NCI-H1092 (cell line): ENCODE results near the gene SUPT6H.

Experiments used
- DNase-seq: peaks from one replicate; lab custom pipeline; 2025; lab: John Stamatoyannopoulos, UW

Gene SUPT6H

DNA sequence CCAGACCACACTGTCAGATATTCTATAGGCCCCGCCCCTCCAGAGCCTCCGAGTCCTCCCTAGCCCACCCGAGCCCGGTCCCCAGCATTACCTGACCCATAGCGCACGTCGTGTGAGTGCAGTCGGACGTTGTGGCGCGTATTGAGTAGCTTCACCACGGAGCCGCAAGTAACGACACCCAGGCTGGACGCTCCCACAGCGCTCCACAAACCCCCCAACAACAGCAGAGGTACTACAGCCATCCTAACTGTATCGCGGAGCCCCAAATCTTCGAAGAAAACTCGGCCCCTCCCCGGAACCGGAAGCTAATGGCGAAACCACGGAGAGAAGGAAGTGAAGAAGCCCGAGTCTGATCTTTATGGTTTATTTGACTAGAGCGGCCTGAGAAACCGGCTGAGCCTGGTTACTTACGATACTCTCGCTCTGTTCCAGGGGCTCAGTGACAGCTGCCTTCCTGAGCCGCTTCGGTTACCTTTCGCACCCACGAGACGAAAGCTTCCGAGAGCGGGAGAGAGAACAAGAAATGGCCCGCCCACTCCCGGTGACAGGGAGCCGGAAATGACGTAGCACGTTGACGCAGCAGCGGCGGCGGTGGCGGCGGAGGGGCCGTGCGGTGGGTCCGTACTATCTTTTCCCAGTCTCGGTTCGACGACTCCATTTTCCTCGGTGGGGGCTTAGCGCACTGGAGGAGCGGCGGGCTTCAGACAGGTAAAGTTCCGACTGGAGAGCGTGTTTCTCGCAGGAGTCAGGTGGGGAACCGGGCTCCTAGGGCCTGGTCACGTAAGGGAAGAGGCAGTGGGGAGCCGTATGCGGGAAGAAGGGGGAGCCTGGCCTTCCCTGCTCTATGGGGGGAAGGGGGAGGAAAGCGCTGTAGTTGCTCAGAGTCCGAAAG is at the start of gene SUPT6H, which contains the start of gene SDF2:
SUPT6H (plus strand) TSS at position 571 of the 892 bp plus-strand sequence. CDS start 11,197 bp downstream, outside the sequence.
SDF2 (minus strand) TSS at position 272 of the 892 bp plus-strand sequence; CDS start at position 242, 30 bp downstream.
- peak; percentile 80 for DNase-seq

GRCh38 chr17:28612531-28612930 is 49.5 kb upstream of the SUPT6H start:
- no peak for DNase-seq

DNA sequence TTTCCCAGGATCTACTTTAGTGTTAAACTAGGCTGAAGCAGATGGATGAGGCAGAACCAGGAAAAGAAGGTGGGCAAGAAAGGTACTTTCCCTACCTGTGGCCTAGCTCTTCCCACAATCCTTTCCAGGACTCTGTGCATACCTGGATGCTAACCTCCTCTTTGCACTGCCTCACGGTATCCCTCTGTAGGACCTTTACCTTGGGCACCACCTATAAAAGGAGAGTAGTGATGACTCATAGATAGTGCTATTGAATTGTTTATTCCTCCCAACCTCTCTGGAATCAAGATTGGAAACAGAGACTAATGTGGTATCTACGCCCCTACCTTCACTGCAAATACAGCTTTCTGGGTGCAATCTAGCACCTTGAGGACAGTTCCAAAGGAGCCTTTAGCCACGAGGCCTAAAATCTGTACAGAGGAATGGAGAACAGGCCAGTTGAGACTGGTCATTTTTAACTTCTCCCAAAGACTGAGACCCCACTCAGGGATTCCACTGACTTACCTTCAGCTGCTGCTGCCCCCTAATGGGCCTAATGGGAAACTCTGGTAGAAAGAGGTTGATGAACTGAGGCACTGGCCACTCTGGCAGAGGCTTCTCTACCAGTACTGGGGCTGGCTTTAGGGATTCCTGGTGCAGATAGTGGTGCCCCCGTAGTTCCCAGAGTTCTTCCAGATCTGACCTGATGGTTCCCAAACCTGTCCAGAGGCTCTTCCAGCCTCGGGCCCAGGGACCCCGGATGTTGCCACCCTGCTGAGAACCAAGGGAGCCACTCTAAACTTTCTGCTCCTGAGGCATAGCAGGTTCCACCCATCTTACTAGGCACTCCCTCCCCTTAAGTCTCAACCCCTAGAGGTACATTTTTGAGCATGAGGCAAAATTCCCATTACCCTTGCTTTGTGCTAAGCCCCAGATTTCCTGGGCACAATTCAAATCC is 48.8 kb upstream of the SUPT6H start:
- peak; percentile 13 for DNase-seq

DNA sequence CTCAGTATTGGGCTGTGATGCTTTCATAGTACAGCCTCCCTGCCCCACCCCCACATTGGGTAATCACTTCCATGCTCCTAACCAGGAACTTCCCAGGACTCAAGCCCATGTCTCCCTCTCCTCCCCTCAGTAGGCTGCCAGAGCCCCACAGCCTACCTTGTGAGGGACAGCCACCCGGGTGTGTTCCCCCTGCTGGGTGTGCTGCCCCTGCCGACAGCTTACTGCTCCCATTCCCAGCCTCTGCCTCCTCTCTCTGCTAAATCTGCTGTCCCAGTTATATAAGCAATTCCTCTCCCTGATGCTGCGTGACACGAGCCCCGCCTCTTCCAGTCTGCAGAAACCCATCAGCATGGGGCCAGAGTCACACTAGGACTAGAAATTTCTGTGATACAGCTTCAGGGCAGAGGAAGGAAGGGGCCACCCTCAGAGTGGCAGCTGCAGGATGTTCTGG is 48.0 kb upstream of the SUPT6H start, which contains the start of gene RSKR:
RSKR (minus strand) TSS at position 255 of the 451 bp plus-strand sequence; CDS start at position 231, 24 bp downstream.
- DNase-seq, result no peak

DNA sequence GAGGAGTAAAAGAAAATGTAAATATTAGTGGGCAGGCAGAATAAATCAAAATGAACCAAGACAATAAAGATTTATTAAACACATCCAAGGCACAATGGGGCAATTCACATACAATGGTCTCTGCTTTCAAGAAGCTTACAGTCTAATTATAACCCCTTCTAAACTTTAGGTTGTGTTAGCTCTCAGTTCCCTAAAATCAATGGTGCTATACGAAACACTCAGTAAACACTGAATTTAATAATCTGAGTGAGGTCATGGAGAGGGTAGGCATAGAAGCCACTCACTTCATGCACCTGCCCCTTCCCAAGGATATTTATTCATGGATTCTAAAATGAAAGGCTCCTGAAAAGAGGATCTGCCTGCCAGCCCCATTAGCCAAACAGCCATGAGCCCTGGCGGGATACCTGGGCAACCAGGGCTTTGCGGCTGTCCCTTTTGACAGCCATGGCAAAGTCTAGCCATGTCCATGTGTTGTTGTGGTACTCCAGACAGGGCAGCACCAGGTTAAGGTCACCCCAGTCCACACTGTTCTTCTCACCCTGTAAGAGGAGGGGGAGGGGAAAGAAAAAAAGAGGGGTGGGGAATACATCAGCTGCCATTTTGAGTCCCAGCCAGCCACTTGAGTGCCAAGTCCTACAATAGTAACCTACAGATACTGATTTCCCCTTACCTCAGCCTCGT is 46.6 kb upstream of the SUPT6H start:
- DNase-seq, result peak; percentile 69

DNA sequence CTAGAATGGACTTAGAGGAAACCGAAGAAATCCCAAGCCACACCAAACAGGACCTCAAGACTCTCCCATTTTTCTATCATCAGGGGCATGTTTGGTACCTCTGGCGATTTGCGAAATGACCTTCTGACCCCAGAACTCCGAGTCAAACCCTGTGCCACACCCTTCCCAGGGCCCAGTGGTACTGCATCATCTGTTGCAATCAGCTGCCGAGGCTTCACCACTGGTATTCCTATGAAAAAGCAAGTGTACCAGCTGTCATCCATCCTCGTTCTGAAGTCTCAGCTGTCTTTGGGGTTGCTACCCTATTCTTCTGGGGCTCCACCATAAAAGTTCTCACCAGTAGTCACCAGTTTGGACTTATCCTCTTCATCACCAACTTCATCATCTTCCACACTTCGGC is 45.7 kb upstream of the SUPT6H start:
- no peak for DNase-seq

GRCh38 chr17:28618464-28618863 is 43.5 kb upstream of the SUPT6H start:
- DNase-seq, result no peak

DNA sequence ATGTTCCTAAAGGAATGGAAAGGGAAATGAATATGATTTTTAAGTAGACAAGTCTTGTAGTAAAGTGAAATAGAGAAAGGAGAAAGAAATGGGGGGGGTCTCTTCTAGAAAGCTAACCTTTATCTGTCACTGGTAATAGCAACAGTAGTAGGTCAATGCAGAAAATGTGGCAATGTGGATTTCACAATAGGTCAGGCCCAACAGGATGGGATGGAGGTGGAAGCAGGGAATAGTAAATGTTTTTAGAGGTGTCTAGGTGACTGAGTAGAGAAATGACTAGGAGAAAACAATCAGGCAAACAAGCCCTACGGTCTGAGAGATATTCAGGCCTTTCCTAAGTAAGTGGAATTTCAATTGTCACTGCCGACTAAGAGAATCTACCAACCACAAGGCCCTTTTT is 42.0 kb upstream of the SUPT6H start:
- DNase-seq, result no peak

GRCh38 chr17:28622186-28622585 is 39.8 kb upstream of the SUPT6H start:
- no peak for DNase-seq

DNA sequence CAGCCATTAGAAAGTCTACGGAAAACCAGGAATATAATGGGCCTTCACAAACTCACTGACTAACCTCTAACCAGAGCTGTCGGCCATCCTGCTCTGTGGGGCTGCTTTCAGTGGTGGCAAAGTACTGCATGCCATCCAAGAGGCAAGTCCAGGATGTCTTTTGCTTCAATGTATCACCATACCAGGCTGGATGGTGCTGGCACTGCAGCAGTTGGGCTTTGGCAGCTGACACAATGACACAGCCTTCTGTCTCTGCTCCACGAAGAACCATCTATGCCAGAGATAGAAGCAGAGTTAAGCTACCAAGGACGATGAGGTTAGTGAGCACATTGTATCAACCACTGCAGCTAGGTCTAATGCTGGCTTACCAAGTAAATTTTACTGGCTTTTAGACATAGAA is 38.3 kb upstream of the SUPT6H start:
- DNase-seq, result no peak

GRCh38 chr17:28624148-28624547 is 37.9 kb upstream of the SUPT6H start:
- DNase-seq, result no peak

DNA sequence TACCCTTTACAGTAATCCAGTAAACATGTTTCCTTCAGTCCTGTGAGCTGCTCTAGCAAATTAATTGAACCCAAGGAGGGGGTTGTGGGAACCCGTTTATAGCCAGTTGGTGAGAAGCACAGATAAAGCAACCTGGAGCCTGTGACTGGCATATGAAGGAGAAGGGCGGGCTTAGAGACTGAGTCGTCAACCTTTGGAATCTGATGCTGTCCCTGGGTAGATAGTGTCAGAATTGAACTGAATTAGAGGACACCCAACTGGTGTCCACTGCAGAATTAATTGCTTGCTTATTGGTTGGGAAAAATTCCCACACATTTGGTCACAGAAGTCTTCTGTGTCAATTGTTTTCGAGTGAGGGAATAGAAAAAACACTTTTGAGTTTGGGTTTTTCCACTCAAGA is 35.2 kb upstream of the SUPT6H start:
- no peak for DNase-seq

GRCh38 chr17:28634206-28634865 is 27.7 kb upstream of the SUPT6H start:
- DNase-seq, result peak; percentile 6

- no peak for DNase-seq
Observed at GRCh38 chr17:28635506-28635905, 26.5 kb upstream of the SUPT6H start.

GRCh38 chr17:28641579-28641978 is 20.4 kb upstream of the SUPT6H start:
- no peak for DNase-seq

DNA sequence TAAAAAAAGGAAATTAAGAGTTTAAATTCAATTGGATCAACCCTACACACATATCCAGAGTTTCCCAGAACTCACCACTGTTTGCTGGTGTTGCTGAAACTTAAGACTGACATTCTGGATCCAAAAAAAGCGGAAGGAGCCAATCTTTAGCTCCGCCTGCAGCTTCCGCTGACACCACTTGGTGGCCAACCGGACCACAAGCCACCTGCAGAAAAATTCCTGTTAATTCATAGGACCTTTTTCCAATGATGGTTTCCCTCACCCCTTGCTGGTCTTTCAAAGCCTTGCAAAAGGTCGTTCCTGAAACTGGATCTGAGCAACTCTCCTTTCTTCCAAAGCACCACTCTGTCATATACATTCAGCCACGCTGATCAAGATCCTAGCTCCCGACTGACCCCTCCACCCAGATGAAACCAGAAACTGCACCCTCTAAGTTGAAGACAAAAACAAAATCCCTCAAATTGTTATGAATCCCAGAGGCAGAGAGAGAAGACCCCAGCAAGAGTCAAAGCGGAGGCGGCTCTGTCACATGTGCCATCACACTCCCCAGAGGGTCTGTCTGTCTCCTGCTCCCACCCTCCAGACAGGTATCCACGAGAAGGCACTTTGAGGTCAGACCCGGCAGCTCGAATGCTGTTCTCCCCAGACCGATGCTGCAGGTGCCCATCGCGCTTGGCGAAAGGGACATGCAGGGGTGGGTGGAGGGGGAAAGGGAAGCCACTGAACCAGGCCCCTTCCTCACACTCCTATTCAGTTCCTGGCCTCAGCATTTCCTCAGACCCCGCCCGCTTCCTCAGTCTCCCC is 17.8 kb upstream of the SUPT6H start:
- DNase-seq, result peak; percentile 2

DNA sequence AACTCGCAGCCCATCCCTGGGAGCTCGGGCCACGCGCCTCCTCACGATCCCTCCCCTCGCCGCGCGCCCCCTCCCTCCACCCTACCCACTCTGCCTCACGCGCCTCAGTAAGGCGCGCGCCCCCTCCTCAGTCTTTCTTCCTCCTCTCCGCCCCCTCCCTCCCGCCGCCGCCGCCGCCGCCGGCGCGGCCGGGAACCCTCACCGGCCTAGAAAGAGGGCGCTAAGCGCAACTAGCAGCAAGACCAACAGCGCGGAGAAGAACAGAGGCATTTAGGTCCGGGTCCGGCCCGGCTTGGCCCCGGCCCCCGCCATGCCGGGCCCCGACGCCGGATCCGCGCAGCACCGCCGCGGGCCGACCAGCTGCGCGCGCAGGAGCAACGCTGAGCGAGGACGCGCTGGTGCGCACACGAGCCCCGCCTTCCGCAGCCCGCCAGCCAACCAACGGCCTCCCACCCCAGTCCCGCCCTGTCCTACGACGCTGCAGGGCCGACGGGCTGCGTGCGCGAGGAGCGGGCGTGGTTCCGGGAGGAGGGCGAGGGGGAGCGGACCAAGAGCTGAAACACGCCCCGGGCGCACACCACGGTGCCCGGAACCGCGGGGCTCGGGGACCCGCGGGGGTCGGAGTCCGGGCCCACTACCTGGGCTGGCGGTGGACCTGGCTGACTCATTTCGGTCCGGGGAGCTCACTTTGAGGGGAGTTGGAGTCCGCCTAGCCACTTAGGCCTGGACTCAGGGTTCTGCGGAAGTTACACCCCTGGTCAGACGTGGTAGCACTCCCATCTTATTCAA is 17.0 kb upstream of the SUPT6H start, which contains the start of gene BLTP2:
BLTP2 (minus strand) TSS at position 372 of the 789 bp plus-strand sequence; CDS start at position 270, 102 bp downstream.
- peak; percentile 93 for DNase-seq

DNA sequence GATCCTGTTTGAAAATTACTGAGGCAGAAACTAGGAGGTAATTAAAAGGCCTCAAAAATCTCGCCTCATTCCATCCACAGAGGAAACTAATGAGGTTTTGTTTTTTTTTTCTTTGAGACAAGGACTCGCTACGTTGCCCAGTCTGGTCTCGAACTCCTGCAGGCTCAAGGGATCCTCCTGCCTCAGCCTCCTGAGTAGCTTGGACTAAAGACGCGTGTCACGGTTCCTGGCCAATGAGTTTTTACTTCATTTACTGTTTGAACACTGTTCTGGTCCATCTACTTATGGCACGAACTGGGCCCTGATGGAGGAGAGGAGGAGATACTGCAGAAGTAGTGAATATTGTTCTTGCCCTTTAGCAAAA is 16.4 kb upstream of the SUPT6H start:
- no peak for DNase-seq

GRCh38 chr17:28646039-28646754 is 15.8 kb upstream of the SUPT6H start:
- DNase-seq, result no peak
